Epithelial cell of prostate (primary cell): ENCODE data around the gene ARL6IP4.
"Not testable (repeated sequence)": the region's sequence is repeated elsewhere in the genome, so short reads cannot be mapped to it uniquely, and the experiment has no call there.

Source experiments
- DNase-seq: peaks from one replicate; pipeline ENCODE4 v3.0.0-alpha.2; 2011; ENCODE audit warnings: low read depth, low spot score
- H3K27ac ChIP-seq: fragments of 450-650 bp; 2 replicates; pipeline ENCODE4 v1.5.1; 2017; ENCODE audit warnings: mild to moderate bottlenecking

Gene ARL6IP4

DNA sequence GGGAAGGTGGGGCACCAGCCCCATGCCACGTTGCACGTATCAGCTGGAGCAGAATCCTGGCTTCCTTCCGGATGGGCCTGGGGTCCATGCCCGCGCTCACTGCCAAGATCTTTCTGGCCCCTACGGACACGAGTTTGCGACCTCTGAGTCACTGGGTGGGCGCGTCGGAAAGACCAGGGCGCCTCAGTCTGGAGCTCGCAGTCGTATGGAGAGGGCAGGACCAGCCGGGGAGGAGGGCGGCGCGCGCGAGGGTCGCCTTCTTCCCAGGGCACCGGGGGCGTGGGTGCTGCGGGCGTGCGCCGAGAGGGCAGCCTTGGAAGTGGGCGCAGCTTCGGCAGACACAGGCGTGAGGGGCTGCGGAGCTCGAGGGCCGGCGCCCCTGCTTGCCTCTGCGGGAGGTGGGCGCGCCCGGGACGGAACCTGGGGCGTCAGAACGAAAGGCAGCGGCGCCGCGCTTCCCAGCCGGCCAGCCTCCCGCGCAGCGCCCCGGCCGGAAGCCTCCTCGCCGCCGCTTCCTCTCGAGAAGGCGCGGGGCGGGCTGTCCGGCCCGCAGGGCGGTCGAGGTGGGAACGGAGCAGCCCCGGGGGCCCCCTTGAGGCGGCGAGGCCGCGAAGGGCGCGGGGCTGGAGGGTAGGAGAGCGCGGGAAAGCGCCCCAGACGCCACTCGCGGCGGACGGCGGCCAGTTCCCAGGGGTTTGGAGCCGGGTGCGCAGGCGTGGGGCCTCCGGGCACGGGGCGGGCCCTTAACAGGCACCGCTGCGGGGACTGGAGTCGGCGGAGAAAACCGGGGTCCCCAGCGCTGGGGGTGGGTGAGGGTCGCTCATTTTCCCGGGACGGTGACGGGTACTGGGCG, at the start of gene ARL6IP4:
TSS of gene ARL6IP4 (plus strand) at position 499 of the 853 bp plus-strand sequence. CDS start 459 bp downstream, outside the sequence.
- no peak for DNase-seq
- H3K27ac ChIP-seq = peak within 1 kb of the TSS; percentile 61

DNA sequence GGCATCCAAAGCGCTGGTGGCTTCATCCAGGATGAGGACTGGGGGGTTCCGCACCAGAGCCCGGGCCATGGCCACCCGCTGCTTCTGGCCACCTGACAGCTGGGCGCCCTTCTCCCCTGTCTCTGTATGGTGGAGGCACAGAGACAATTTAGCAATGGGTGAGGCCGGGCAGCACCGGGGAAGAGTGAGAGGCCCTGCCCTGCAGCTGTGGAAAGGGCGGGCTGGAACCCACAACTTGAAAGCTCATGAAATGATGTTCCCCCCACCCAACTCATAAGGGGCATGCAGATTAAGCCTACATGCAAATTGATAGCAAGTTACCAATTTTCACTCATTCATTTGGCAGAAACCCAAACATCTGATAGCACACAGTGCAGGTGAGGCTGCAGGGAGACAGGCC, 48.3 kb upstream of the ARL6IP4 start:
- no peak for DNase-seq
- H3K27ac ChIP-seq = no peak overlapping the region

- DNase-seq = no peak
- no peak overlapping the region for H3K27ac ChIP-seq
Observed at GRCh38 chr12:122934722-122935121, 45.8 kb upstream of the ARL6IP4 start.

GRCh38 chr12:122935318-122935717, 45.2 kb upstream of the ARL6IP4 start:
- no peak overlapping the region for H3K27ac ChIP-seq
- DNase-seq = no peak

GRCh38 chr12:122937622-122938091, 42.8 kb upstream of the ARL6IP4 start:
- no peak for DNase-seq
- H3K27ac ChIP-seq = no peak overlapping the region

GRCh38 chr12:122939125-122939524, 41.4 kb upstream of the ARL6IP4 start:
- H3K27ac ChIP-seq = no peak overlapping the region
- no peak for DNase-seq

DNA sequence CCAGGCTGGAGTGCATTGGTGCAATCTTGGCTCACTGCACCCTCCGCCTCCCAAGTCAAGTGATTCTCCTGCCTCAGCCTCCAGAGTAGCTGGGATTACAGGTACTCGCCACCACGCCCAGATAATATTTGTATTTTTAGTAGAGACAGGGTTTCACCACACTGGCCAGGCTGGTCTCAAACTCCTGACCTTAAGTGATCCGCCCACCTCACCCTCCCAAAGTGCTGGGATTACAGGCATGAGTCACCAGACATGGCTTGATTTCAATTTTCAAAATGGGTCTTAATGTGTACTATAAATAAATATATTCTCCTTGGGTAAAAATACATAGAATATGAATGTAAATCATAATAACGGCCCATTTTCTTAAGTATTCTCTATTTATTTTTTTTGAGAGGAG, 39.1 kb upstream of the ARL6IP4 start:
- DNase-seq = not testable (repeated sequence)
- peak overlapping the region; percentile 94 for H3K27ac ChIP-seq

DNA sequence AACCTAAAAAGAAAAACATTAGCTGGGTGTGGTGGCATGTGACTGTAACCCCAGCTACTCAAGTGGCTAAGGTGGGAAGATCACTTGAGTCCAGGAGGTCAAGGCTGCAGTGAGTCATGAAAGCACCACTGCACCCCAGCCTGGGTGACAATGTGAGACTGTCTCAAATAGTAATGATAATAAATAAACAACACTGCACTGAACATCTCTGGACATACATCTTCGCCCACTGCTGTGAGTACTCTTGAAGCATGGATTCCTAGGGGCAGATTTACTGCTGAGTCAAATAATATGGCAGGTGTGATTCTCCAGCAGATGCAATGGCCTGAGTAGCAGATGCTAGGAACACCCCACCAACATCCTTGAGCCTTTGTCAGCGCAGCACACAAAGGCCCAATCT, 37.8 kb upstream of the ARL6IP4 start:
- no peak for DNase-seq
- H3K27ac ChIP-seq = peak overlapping the region; percentile 94

DNA sequence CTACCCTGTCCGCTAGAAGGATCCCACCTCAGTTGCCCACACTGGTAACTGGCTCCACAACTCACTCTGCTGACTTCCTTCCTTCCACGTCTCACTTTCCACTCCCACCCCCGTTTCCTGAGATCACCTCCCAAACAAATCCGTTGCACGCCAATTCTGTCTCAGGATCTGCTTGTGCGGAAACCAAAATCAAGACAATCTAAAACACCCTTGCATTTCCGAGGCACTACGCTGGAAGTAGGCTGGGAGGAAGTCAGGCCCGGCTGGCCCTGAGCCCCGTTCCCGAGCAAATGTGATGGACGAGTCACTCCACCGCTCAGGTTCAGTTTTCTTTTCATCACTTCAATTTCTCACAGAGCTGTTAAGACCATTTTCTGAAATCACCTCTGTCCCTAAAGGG, 37.3 kb upstream of the ARL6IP4 start:
- no peak for DNase-seq
- H3K27ac ChIP-seq = peak overlapping the region; percentile 94

DNA sequence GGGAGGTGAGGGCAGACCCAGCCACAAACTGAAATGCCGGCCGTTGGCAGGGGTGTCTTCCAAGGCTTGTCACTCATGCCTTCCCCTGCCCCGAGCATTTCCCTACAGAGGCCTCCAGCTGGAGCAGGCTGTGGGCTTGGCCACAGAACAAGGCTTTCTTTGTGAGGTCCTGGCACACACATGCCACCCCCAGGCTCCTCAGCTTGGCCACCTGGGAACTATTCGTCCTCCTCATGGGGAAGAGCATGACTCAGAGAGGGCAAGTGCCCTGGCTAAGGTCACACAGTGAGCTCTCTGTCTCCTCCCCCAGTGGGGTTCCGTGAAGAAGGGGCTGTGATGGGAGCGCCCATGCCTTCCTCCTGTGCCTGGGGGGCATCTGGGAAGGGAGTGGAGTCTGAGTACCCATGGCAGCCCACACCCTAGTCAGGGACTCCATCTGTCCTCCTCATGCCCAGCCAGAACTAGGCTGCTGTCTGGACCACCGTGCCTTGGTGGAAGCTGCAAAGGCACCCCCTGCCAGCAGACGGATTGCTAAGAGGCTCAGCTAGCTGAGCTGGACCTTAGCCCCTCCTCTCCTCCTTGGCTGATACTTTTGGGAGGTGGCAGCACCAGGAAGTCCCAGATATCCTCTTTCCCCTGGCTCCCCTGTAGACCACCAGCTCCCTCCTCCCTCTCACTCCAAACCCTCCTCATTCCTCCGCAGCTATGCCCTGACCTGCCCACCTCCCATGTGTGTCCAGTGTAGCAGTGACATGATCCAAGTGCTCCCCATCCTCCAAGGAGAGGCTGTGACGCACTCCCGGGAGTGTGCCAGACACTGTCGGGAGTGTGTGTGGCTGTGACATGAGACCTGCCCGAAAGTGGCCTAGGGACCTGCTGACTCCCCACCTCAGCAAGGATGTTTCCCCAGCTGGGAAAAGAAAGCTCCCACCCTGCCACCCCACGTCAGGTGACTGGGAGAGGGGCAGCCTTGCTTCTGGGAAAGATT, 35.6 kb upstream of the ARL6IP4 start:
- peak; percentile 57 for DNase-seq
- peak overlapping the region; percentile 94 for H3K27ac ChIP-seq

- peak overlapping the region; percentile 94 for H3K27ac ChIP-seq
- peak; percentile 100 for DNase-seq
Observed at GRCh38 chr12:122946690-122947341, 33.7 kb upstream of the ARL6IP4 start.

DNA sequence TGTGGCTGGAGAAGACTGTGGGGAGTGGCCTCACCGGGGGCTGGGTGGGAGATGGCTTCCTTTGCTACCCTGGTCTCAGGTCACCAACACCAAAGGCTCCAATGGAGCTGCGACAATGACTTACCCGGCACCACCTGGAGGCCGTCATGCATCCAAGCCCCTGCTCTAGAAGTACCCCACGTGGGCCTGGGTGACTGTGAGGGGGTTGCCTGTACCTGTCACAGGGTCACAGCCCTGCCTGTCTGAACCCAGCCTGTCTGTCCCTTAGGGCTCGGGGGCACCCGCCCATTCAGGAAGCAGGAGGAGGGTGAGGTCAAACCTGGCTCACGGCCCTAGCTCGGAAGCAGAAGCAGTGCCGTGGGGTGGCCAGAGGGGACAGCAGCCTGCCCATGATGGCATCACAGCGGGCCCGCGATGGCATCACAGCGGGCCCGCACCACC, 33.1 kb upstream of the ARL6IP4 start:
- no peak for DNase-seq
- H3K27ac ChIP-seq = peak overlapping the region; percentile 94

DNA sequence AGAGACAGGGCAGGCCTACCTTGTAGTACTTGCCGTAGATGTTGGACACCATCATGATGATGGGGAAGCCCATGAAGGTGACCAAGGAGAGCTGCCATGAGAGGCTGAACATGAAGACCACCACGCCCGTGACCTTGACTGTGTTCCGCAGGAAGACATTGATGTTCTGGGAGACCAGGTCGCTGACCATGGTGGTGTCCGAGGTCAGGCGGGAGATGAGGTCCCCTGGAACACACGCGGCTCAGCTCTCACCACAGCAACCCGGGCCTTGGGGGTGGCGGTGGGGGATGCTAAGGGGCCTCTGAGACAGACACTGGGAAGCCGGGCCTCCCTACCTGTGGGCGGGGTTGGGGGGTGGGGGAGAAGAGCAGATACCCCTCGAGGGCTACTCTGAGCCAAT, 31.9 kb upstream of the ARL6IP4 start:
- no peak for DNase-seq
- no peak overlapping the region for H3K27ac ChIP-seq

DNA sequence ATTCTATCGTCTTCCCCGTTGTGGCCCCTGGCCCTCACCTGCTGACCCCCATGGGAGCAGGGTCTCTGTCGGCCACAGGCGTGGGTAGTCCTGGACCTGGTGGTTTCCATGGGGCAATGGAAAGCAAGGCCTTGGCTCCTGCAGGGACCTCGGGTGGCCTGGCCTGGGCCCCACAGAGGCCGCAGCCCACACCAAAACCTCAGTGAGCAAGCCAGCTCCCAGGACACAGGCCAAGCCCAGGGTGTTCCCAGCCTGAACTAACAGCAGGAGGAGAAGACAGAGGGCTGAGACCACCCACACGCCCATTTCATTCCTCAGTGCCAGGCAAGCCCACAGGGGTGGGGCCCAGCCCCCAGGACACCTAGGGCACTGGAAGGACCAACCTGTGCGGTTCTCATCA, 31.1 kb upstream of the ARL6IP4 start:
- no peak for DNase-seq
- no peak overlapping the region for H3K27ac ChIP-seq

DNA sequence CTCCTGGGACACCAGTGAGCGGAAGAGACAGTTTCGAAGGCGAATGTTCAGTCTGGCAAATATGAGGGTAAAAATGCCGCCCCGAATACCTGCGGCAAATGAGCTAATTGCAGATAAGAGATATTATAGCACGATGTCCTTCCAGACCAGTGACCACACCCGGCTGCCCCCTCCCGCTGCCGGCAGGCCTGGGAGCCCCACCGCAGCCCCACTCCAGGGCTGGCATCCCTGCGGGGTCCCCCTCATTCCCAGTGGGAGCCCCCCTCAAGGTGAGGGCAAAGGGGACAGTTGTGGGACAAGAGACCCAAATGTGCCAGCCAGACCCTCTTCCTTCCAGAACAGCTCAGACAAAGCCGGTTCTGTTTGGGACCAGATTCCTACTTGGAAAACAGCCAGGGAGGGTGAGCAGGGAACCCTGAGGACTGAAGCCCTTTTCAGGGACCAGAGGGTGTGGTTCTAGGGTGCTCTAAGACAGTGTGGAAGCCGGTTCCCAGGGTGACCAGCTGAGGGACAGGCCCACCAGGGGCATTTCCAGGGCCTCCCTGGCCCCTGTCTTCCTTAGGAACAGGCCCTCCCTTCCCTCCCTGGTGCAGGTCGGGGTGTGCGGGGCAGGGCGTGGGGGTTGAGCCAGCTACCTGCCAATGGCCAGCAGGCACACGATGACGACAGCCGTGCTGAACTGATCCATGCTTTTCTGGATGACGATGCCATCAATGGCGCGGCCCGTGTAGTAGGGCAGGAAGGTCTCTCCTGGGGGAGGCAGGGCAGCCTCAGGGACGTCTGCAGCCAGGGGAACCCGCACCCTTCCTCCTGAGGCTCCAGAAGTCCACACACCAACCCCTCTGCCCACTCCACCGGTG, 30.4 kb upstream of the ARL6IP4 start:
- H3K27ac ChIP-seq = no peak overlapping the region
- no peak for DNase-seq

DNA sequence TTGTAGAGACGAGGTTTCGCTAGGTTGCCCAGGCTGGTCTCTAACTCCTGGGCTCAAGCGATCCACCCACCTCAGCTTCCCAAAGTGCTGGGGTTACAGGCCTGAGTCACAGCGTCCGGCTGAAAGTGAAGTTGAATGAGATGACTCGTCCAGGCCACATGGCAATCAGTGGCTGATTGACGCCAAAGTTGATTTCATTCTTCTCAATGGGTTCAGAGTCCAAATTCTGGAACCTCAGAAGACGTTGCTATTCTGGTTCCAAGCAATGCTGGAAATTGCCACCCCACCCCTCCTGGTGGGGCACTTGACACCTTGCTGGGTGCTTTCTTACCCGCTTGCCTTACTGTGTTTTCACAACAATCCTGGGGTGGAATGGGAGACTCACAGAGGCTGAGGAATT, 29.1 kb upstream of the ARL6IP4 start:
- H3K27ac ChIP-seq = peak overlapping the region; percentile 29
- no peak for DNase-seq

GRCh38 chr12:122951979-122952892, 28.2 kb upstream of the ARL6IP4 start:
- no peak overlapping the region for H3K27ac ChIP-seq
- no peak for DNase-seq

- no peak for DNase-seq
Observed at GRCh38 chr12:122955156-122955555, 25.3 kb upstream of the ARL6IP4 start.

More at GRCh38 chr12:122955156-122955555, 25.3 kb upstream of the ARL6IP4 start:
- H3K27ac ChIP-seq = no peak overlapping the region
